NCI-H226 (cell line): ENCODE data around the gene KIF26A.
A peak's percentile ranks its signal among the peaks of the same experiment; 100 is the strongest.

ENCODE experiments used
- DNase-seq: peaks from one replicate; pipeline ENCODE4 v3.0.0-alpha.2; 2015

KIF26A gene

DNA sequence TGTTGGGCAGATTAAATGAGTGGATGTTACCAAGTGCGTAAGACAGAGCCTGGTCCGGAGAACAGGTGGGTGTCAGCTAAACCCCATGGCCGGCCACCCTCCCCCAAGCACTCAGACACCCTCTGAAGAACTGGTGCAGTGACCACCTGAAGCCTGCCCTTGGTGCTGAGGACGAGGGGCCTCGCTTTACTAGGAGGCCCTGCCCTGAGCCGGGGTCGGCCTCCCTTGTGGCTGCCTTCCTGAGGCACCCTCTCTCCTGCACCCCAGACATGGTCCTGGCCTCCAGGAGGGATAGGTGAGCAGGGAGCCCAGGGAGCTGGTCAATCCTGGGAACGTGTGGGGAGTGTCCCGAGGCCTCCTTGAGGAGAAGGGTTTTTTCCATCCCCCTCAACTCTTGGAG, 4.9 kb upstream of the KIF26A start:
- no peak for DNase-seq

DNA sequence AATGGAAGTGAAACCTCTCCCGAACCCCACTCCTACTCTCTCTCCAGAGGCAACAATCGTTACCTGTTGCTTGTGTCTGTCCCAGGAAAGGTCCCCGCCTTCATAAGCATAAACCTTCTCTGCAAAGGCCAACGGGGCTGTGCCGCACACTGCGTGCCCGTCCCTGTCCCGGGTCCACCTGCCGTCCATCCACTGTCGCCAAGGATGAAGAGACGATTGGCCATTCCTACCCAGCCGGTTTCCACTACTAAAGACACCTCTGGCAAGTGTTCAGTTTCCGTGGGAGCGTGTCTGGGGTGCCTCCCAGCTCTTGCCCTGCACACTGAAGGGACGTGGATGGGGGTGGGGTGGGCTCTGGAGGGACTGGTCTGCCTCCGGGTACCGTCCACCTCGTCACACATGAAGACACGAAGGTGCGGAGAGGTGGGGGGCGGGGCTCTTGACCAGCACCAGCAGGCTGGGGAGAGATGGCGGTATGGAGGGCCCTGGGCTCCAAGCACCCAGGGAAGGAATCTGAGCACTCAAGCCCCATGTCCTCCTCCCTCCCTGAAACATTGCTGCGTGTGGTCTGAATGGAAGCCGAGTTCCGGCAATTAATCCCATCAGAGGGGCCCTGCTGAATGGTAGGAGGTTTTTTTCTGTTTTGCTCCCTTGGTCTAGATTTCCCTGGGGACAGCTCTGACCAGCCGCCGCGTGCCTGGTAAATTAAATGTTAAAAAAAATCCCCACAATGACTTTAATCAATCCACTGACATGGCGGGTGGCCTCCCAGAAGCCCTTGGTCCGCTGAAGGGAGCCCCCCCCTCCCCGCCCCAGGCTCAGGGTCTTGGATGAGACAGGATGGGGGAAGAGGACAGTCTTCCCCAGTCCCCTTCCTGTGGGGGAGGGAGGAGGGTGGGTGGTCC, 4.1 kb upstream of the KIF26A start:
- DNase-seq, result no peak

DNA sequence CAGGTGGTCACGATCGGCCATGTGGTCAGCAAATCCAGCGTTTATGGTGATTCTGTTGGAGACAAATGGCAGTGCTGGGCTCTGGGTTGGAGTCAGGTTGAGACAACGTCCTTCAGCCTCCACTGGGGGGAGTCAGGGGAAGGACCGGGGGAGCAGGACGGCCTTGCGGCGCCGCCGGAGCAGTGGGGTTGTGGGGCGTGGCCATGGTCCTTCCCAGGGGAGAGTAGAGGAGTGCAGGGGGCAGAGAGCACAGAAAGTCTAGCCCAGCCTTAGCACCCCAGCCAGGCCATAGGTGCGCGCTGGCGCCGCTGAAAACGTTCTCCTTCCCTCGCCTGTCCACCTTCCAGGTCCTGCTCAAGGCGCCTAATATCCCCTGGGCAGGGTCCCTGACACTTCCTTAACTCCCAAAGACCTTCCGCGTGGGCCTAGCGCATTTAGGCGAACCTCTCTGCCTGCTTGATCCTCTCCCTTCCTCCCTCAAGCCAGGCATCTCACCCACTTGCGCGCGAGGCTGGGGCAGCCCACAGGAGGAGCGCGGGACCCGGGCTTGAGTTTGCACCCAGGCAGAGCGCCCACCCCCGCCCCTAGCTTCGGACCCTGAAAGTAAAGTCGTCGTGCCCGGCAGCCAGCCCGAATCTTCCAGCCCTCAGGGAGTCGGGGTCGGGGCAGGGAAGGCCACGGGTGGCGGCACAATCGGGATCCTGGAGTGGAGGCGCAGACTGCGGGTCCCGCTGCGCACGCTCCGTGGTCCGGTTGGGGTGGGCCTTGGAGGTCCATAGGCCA, 3.1 kb upstream of the KIF26A start:
- no peak for DNase-seq

GRCh38 chr14:104135904-104136471, 2.4 kb upstream of the KIF26A start:
- no peak for DNase-seq

DNA sequence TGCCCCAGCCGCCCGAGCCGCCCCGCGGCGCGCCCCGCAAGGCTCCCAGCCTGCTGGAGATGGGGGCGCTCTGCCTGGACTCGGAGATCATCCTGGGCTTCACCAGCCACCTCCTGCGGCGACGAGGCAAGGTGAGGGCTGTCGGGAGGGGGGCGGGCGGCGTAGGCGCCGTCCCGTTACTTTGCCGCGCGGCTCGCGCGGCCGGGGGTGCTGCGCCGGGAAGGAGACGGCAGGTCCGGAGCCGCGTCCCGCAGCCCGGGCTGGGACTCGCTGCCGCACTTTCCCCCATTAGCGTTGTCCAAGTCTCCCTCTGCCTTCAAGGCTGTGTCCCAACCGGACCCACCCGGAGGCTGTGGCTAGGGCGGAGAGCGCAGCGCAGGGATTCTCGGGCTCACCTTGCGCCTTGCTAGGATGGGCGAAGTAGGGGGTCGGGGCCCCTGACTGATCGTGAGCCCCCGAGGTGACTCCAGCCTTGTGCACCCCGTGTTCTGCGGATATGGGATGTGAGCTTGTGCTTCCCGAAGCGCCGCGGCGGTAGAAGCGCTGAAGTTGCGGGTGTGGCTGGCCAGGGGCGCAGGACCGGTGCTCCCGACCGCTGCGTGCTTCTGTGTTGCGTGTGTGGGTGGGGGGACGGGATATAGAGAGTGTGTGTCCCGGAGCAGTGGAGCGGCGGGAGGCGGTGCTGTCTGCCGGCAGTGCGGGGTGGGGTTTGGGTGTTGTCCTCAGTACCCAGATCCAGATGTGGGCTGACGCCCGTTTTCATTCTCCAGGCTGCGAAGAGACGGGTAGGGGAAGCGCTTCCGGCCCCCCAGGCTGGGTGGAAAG, 1.7 kb upstream of the KIF26A start:
- DNase-seq, result no peak

GRCh38 chr14:104137297-104138097, 890 bp upstream of the KIF26A start:
- peak; percentile 48 for DNase-seq

- no peak for DNase-seq
These were observed 502 bp downstream of the KIF26A start for GRCh38 chr14:104138718-104139459.

- no peak for DNase-seq
These were observed 1.2 kb downstream of the KIF26A start for GRCh38 chr14:104139460-104140212.

DNA sequence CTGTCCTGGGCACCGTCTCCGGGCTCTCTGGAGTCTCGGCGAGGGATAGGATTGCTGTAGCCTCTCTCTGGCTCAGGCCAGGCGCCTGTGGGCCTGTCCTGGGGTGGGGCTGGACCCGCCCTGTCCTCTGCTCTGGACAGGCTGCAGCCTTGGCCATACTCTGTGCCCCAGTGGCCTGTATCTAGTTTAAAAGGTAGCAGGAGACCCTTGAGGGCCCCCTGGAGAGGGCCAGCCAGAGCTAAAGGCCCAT, 1.8 kb downstream of the KIF26A start:
- no peak for DNase-seq

DNA sequence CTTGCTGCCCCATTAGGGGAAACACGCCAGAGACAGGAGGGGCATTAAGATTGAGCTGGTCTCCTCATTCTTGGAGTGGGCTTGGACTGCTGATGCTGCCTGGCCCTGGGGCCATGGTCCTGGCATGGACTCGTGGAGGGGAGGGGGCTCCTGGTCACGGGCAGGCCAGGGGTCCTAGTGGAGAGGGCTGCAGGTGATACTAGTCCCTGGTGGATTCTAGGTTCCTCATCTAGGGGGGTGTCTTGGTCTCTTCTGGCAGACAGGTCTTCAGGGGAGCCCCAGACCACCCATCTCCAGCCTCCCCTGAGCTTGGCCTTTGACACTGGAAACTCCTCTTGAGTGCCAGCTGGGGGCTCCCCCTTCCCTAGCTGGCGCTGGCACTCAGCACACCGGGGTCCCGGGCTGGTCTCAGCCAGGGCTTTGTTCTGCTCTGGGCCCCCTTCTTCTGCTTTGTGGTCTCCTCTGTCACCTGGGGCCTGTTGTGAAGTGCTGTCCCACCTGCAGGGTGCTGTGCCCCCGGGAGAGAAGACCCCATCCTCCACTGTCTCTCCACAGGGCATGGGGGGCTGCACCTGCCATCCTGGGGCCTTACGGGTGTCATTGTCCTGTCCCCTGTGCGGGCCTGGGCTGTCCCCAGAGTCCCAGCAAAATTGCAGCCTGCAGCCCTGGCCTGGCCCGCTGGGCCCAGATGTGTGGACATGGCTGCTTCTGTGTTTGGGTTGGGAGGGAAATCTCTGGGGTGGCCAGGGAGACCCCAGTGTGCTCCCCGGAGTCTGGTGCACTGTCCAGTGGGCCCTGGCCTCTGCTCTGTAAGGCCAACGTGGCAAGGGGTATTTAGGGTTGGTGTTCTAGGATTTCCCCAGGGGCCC, 2.3 kb downstream of the KIF26A start:
- DNase-seq, result no peak

DNA sequence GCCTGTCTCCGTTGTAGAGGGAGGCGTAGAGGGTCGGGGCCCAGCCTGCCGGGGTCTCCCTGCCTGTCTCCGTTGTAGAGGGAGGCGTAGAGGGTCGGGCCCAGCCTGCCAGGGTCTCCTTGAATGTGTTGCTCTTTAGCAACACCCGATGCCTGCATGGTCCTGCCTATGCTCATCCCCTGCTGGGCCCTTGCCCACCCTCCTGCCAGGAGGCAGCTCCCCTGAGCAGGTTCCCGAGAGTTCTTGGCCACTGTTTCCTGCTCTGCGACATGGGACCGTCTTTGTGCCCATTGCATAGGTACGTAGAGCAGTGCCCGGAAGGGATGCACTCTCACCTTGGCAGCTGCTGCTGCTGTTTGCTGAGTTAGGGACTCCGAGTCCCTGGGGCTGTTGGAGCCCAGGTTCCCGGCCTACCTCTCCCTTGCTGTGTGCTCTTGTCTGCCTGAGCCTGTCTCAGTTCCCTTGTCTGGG, 3.3 kb downstream of the KIF26A start:
- DNase-seq, result no peak

DNA sequence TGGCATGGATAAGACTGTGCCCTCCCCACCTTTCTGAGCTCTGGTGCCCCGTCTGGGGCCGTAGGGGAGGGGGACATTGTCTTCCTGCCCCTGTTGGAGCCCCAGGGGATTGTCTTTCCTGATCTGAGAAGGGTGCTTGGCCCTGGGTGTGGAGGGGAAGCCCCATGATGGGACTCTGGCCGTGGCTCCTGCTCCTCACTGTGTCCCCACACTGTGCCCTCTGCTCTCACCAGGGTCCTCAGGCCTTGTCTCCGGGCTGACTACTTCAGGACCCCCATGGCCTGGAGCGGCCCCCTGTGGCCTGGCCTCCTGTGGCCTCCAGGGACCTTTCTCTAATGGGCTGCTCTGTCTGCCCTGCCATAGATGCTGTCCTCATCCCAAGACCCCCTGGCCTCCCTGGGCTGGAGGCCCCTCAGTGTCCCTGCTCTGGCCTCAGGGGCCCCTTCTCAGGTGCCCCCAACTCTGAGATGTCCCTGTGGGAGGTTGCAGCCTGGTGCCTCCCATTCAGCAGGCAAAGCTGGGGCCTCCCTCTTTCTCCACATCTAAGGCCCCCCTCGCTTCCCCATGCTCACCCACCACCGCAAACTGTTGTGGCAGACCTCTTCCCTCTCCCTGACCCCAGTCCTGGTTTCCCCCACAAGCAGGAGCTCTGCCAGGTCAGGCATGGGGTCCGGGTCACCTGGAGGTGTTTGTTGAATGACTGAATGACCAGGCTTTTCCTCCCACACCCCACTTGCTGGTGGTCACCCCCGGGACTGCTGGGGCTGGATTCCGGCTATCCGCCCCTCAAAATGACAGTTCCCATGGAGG, 4.0 kb downstream of the KIF26A start:
- DNase-seq, result no peak

- DNase-seq, result no peak
These were observed 4.6 kb downstream of the KIF26A start for GRCh38 chr14:104142946-104143470.

GRCh38 chr14:104143521-104144452, 5.4 kb downstream of the KIF26A start:
- DNase-seq, result no peak

GRCh38 chr14:104144453-104144790, 6.0 kb downstream of the KIF26A start:
- DNase-seq, result no peak

DNA sequence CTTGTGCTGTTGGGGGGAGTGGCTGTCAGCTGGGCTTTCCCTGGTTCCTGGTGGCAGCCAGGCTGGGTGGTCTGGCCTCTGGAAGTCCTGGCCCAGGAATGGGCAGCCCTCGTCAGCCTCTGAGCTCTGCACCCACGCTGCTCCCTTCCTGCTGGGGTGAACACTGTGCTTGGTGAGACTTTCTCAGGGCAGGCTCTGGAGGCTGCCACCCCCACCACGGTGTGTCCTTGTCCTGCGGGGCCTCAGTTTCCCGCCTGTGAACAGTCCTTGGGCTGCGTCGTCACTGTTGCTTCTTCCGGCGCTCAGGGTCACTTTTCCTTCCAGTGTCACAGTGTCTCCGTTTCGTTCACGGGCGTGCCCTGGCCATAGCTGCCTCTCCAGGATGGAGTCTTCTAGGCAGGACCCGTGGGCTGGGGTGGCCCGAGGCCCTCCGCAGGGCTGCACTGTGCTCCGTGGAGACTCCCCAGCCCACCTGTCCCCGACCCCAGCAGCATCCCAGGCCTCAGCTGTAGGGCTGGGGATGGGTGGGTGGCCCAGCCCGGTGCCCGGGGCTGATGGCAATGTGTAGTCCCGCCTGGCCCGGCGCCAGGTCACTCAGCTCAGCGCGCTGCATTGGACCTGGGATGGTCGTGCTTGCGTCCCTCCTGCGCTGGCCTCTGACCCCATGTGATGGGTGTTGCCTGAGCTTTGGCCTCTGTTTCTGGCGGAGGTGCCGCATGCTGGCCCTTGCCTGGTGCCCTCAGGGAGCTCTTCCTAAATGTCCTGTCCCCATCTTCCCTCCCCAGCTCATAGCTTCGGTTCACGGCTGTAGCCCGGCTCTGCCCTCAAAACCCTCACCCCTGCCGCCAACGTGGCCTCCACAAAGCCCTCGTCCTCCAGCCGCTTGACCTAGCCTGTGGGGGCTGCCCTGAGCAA, 6.8 kb downstream of the KIF26A start:
- DNase-seq, result no peak
